ENCODE measurements around the gene TIAM1.

- no peak for TF ChIP-seq POLR2A (IDR thresholded peaks at IDR 0.05; ENCODE audit: extremely low read depth, insufficient read length)
- TF ChIP-seq CTCF (IDR thresholded peaks at IDR 0.05; ENCODE audit: low read depth, low read length): no peak
- TF ChIP-seq MYC (IDR thresholded peaks at IDR 0.05; ENCODE audit: low read depth, low read length): no peak
- TF ChIP-seq MAX (IDR thresholded peaks at IDR 0.05; ENCODE audit: low read depth, low read length): no peak
These were observed 226.7 kb downstream of the TIAM1 start for GRCh38 chr21:31117128-31117916.
